Panc1 (cell line): ENCODE data around the gene RELT.

Experiments
- POLR2AphosphoS5 ChIP-seq: IDR thresholded peaks from 2 replicates; pipeline ENCODE4 v1.6.1; 2012; ENCODE audit warnings: mild to moderate bottlenecking, low read depth, low read length, moderate library complexity
- SIN3A ChIP-seq: IDR thresholded peaks from 2 replicates; pipeline ENCODE4 v1.6.1; 2012; ENCODE audit warnings: low read depth, mild to moderate bottlenecking, low read length, moderate library complexity, borderline replicate concordance; ENCODE audit not compliant: insufficient read depth
- TCF7L2 ChIP-seq: IDR thresholded peaks from 2 replicates; pipeline ENCODE4 v1.6.1; 2011; ENCODE audit warnings: mild to moderate bottlenecking, low read depth, low read length, inconsistent platforms
- TF ChIP-seq, protein P1 (sequence below): fragments of 450-650 bp; IDR thresholded peaks from 2 replicates; pipeline ENCODE4 v1.5.1; 2017; ENCODE audit warnings: mild to moderate bottlenecking
- TF ChIP-seq, protein P2 (sequence below), 2 experiments: IDR thresholded peaks; 2 replicates each; pipeline ENCODE4 v1.6.1; 2011 to 2012; ENCODE audit warnings: low read depth in 2 of 2, control low read depth in 1 of 2, low read length in 1 of 2, mild to moderate bottlenecking in 1 of 2, moderate library complexity in 1 of 2; ENCODE audit not compliant: insufficient read depth in 1 of 2

DNA sequence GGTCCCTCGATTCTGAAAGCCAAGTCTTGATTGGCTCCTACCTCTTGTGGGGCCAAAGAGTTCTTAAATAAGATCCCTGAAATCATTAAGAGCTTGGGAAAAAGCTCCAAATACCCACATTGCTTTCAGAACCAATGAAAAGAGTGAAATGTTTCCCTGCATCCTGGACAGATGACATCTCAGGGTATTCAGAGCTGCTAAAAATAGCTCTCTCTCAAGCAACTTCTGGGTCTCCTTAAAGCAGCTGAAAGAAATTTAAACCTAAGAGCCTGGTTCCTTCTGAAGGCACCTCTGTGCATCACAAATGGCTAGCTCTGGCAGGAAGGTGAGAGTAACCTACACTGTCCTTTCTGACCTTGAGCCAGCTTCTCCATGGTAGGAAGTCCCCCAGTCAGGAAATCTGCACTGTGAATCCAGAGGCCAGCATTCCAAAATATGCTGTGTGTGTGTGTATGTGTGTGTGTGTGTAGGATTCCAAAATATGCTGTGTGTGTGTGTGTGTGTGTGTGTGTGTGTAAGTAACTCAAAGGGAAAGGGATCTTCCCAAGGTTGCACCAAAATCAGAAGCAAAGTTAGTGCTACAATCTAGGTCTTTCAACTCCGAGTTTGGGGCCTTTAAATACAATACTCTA lies 50.1 kb downstream of the RELT start:
- TF ChIP-seq, protein P1, sequence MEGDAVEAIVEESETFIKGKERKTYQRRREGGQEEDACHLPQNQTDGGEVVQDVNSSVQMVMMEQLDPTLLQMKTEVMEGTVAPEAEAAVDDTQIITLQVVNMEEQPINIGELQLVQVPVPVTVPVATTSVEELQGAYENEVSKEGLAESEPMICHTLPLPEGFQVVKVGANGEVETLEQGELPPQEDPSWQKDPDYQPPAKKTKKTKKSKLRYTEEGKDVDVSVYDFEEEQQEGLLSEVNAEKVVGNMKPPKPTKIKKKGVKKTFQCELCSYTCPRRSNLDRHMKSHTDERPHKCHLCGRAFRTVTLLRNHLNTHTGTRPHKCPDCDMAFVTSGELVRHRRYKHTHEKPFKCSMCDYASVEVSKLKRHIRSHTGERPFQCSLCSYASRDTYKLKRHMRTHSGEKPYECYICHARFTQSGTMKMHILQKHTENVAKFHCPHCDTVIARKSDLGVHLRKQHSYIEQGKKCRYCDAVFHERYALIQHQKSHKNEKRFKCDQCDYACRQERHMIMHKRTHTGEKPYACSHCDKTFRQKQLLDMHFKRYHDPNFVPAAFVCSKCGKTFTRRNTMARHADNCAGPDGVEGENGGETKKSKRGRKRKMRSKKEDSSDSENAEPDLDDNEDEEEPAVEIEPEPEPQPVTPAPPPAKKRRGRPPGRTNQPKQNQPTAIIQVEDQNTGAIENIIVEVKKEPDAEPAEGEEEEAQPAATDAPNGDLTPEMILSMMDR = no peak
- TF ChIP-seq POLR2AphosphoS5 (no peak), TCF7L2 (no peak), SIN3A (no peak)
- TF ChIP-seq, protein P2, sequence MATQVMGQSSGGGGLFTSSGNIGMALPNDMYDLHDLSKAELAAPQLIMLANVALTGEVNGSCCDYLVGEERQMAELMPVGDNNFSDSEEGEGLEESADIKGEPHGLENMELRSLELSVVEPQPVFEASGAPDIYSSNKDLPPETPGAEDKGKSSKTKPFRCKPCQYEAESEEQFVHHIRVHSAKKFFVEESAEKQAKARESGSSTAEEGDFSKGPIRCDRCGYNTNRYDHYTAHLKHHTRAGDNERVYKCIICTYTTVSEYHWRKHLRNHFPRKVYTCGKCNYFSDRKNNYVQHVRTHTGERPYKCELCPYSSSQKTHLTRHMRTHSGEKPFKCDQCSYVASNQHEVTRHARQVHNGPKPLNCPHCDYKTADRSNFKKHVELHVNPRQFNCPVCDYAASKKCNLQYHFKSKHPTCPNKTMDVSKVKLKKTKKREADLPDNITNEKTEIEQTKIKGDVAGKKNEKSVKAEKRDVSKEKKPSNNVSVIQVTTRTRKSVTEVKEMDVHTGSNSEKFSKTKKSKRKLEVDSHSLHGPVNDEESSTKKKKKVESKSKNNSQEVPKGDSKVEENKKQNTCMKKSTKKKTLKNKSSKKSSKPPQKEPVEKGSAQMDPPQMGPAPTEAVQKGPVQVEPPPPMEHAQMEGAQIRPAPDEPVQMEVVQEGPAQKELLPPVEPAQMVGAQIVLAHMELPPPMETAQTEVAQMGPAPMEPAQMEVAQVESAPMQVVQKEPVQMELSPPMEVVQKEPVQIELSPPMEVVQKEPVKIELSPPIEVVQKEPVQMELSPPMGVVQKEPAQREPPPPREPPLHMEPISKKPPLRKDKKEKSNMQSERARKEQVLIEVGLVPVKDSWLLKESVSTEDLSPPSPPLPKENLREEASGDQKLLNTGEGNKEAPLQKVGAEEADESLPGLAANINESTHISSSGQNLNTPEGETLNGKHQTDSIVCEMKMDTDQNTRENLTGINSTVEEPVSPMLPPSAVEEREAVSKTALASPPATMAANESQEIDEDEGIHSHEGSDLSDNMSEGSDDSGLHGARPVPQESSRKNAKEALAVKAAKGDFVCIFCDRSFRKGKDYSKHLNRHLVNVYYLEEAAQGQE (IDR thresholded peaks at IDR 0.05; ENCODE audit: insufficient read depth in 1 of 2, low read depth in 2 of 2, low read length in 1 of 2) = no peak
